Adrenal gland (tissue), 5 donors: ENCODE results near the gene AFTPH.

ENCODE experiments used
- POLR2A ChIP-seq, 2 donors: fragments of 450-650 bp; IDR thresholded peaks; one replicate each; pipeline ENCODE4 v1.6.1; 2017; ENCODE audit warnings: antibody characterized with exemption in 2 of 2, mild to moderate bottlenecking in 2 of 2, moderate library complexity in 1 of 2
- TF ChIP-seq, protein P1 (sequence below), 6 experiments: fragments of 450-650 bp in 4 of 6; fragments of 200-600 bp in 2 of 6; sonication (generic) in 1 of 6; IDR thresholded peaks; 1 replicate in 5 of 6; 2 replicates in 1 of 6; pipeline versions ENCODE4 v1.5.1 to v1.8.0; 2016 to 2021; ENCODE audit warnings: antibody characterized with exemption in 6 of 6, mild to moderate bottlenecking in 2 of 6, moderate library complexity in 1 of 6
- donor health status: DM: no; HTN: no; CAD: no.

DNA sequence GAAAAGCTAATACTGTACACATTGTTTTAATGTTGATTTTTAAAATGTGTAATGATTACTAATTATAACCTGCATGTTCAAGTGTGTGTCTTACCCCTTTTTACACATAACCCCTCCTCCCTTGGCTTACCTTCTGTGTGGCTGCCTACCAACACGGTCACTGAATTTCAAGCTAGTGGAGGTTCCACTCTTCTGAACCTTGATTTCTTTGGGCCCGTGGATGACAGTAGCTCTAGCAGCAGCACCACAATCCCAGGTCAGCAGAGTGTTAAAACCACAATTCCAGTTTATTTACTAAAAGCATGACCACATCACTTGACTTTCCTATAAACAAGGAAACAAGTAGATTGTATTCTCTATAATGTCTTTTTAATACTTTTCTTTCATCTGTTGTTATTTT lies 56.9 kb downstream of the AFTPH start:
- TF ChIP-seq, protein P1, sequence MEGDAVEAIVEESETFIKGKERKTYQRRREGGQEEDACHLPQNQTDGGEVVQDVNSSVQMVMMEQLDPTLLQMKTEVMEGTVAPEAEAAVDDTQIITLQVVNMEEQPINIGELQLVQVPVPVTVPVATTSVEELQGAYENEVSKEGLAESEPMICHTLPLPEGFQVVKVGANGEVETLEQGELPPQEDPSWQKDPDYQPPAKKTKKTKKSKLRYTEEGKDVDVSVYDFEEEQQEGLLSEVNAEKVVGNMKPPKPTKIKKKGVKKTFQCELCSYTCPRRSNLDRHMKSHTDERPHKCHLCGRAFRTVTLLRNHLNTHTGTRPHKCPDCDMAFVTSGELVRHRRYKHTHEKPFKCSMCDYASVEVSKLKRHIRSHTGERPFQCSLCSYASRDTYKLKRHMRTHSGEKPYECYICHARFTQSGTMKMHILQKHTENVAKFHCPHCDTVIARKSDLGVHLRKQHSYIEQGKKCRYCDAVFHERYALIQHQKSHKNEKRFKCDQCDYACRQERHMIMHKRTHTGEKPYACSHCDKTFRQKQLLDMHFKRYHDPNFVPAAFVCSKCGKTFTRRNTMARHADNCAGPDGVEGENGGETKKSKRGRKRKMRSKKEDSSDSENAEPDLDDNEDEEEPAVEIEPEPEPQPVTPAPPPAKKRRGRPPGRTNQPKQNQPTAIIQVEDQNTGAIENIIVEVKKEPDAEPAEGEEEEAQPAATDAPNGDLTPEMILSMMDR (IDR thresholded peaks at IDR 0.05) = no peak
- no peak for TF ChIP-seq POLR2A (IDR thresholded peaks at IDR 0.05)
